Uterus (tissue), 4 donors: ENCODE results near the gene CSNK2A1. TPM values are rescaled to one million over a fixed set of nuclear protein-coding genes. Genes with fewer than 3 reads are reported as not detected.
"Not testable (repeated sequence)": the region's sequence is repeated elsewhere in the genome, so short reads cannot be mapped to it uniquely, and the experiment has no call there.

ENCODE experiments used
- DNase-seq, 2 donors: peaks; one replicate each; pipeline ENCODE4 v3.0.0-alpha.2; 2019 to 2020
- H3K27ac ChIP-seq, 2 donors: fragments of 200-600 bp; sonication (generic); 1 replicate in 1 of 2; 2 replicates in 1 of 2; pipeline ENCODE4 v1.5.1; 2016 to 2018
- H3K27me3 ChIP-seq, 2 donors: fragments of 200-600 bp; sonication (generic); one replicate each; pipeline ENCODE4 v1.5.1; 2018 to 2019; ENCODE audit warnings: control low read depth in 1 of 2
- H3K36me3 ChIP-seq, 2 donors: fragments of 200-600 bp; sonication (generic); one replicate each; pipeline ENCODE4 v1.5.1; 2019; ENCODE audit warnings: control low read depth in 1 of 2
- H3K4me1 ChIP-seq, 2 donors: fragments of 200-600 bp; sonication (generic); one replicate each; pipeline ENCODE4 v1.5.1; 2018 to 2019; ENCODE audit warnings: control low read depth in 1 of 2
- H3K4me3 ChIP-seq, 2 donors: fragments of 200-600 bp; sonication (generic); 1 replicate in 1 of 2; 2 replicates in 1 of 2; pipeline ENCODE4 v1.5.1; 2018 to 2019; ENCODE audit warnings: mild to moderate bottlenecking in 1 of 2
- H3K9me3 ChIP-seq, 2 donors: fragments of 200-600 bp; sonication (generic); one replicate each; pipeline ENCODE4 v1.5.1; 2019; ENCODE audit warnings: control low read depth in 1 of 2
- POLR2A ChIP-seq, 2 donors: fragments of 450-650 bp; IDR thresholded peaks; one replicate each; pipeline ENCODE4 v1.6.1; 2016; ENCODE audit warnings: antibody characterized with exemption in 2 of 2, mild to moderate bottlenecking in 1 of 2, moderate library complexity in 1 of 2
- intact Hi-C: fragments of 100-400 bp; cut with DNase I; formaldehyde crosslinking; loops from one replicate; pipeline ENCODE4 v1.15.1; 2023; ENCODE audit warnings: low total_unique reads
- total RNA-seq, 4 donors: library from RNA; depleted of rRNA in 3 of 4; stranded (reverse); fragments of >200 nt in 3 of 4; gene quantifications; one replicate each; pipeline versions ENCODE4 v1.1.0 to v1.2.4, GENCODE V29; 2014 to 2023
- TF ChIP-seq, protein P1 (sequence below), 4 experiments: fragments of 200-600 bp in 2 of 4; fragments of 450-650 bp in 2 of 4; sonication (generic) in 2 of 4; IDR thresholded peaks; one replicate each; pipeline ENCODE4 v1.5.1; 2016 to 2019; ENCODE audit warnings: antibody characterized with exemption in 4 of 4, mild to moderate bottlenecking in 2 of 4, moderate library complexity in 1 of 4
- donor health status: DM: yes; HTN: yes; CAD: no.

CSNK2A1 gene
- total RNA-seq, 4 donors from 2014 or later: 48.2 to 207 (median 85.8) TPM

GRCh38 chr20:584971-585301 is 41.3 kb upstream of the CSNK2A1 start:
- H3K27me3 ChIP-seq: peaks cover 0 to 4% of the 10 kb centered on the region in 2 donors
- no peaks in the 10 kb centered on the region for H3K9me3 ChIP-seq
- H3K36me3 ChIP-seq: no peaks in the 10 kb centered on the region
- no peak for TF ChIP-seq POLR2A (IDR thresholded peaks at IDR 0.05)
- TF ChIP-seq, protein P1, sequence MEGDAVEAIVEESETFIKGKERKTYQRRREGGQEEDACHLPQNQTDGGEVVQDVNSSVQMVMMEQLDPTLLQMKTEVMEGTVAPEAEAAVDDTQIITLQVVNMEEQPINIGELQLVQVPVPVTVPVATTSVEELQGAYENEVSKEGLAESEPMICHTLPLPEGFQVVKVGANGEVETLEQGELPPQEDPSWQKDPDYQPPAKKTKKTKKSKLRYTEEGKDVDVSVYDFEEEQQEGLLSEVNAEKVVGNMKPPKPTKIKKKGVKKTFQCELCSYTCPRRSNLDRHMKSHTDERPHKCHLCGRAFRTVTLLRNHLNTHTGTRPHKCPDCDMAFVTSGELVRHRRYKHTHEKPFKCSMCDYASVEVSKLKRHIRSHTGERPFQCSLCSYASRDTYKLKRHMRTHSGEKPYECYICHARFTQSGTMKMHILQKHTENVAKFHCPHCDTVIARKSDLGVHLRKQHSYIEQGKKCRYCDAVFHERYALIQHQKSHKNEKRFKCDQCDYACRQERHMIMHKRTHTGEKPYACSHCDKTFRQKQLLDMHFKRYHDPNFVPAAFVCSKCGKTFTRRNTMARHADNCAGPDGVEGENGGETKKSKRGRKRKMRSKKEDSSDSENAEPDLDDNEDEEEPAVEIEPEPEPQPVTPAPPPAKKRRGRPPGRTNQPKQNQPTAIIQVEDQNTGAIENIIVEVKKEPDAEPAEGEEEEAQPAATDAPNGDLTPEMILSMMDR (IDR thresholded peaks at IDR 0.05): no peak
- H3K4me3 ChIP-seq: no peak overlapping the region
- intact Hi-C loops: no loop called here
- no peaks in the 10 kb centered on the region for H3K4me1 ChIP-seq
- no peak overlapping the region for H3K27ac ChIP-seq
- no peak for DNase-seq

- H3K27me3 ChIP-seq: peaks cover 0 to 4% of the 10 kb centered on the region in 2 donors
- intact Hi-C loops: no loop called here
- H3K4me3 ChIP-seq: no peak overlapping the region
- DNase-seq: no peak
- H3K27ac ChIP-seq: no peak overlapping the region
- no peaks in the 10 kb centered on the region for H3K9me3 ChIP-seq
- TF ChIP-seq, protein P1 (IDR thresholded peaks at IDR 0.05): no peak
- TF ChIP-seq POLR2A (IDR thresholded peaks at IDR 0.05): no peak
- no peaks in the 10 kb centered on the region for H3K4me1 ChIP-seq
- H3K36me3 ChIP-seq: no peaks in the 10 kb centered on the region
Measured at GRCh38 chr20:584161-584970, 40.8 kb upstream of the CSNK2A1 start.

- DNase-seq: no peak
- Histone ChIP-seq H3K36me3 (no peaks in the 10 kb centered on the region), H3K4me1 (no peaks in the 10 kb centered on the region), H3K27ac (no peak overlapping the region), H3K4me3 (no peak overlapping the region), H3K27me3 (peaks cover 0 to 4% of the 10 kb centered on the region in 2 donors), H3K9me3 (no peaks in the 10 kb centered on the region)
- intact Hi-C loops: no loop called here
- TF ChIP-seq, protein P1 (IDR thresholded peaks at IDR 0.05): no peak
- no peak for TF ChIP-seq POLR2A (IDR thresholded peaks at IDR 0.05)
Measured at GRCh38 chr20:582204-582603, 38.6 kb upstream of the CSNK2A1 start.

- H3K4me1 ChIP-seq, H3K27ac ChIP-seq, H3K9me3 ChIP-seq, H3K36me3 ChIP-seq, H3K4me3 ChIP-seq, DNase-seq, H3K27me3 ChIP-seq, intact Hi-C loops: not testable (repeated sequence)
Measured at GRCh38 chr20:578940-579690, 35.5 kb upstream of the CSNK2A1 start.

DNA sequence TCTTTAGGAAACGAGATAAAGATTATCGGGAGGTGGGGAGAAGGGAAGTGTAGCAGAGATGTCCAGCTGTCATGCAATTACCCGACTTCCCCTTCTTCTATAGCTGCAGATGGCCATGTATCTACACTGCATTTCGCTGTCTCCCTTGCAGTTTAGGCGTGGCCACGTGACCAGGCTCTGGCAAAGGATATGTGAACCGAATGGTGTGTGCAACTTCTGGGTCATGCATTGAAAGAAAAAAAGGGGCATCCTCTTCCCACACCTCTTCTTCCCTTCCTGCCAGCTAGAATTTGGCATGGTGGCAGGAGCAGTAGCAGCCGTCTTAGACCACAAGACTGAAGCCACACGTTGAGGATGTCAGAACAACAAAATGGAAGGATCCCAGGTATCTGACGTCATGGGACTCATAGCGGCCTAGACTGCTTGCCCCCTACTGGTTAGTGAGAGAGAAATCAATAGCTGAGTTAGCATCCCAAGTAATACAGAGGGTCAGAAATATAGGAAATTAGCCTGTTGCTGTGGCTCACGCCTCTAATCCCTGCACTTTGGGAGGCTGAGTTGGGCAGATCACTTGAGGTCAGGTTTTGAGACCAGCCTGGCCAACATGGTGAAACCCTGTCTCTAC is 33.7 kb upstream of the CSNK2A1 start:
- no peak for DNase-seq
- peaks cover 0 to 4% of the 10 kb centered on the region in 2 donors for H3K27me3 ChIP-seq
- TF ChIP-seq, protein P1 (IDR thresholded peaks at IDR 0.05): no peak
- no peak for TF ChIP-seq POLR2A (IDR thresholded peaks at IDR 0.05)

More for the DNA sequence above, 33.7 kb upstream of the CSNK2A1 start:
- Histone ChIP-seq H3K27ac (no peak overlapping the region), H3K9me3 (no peaks in the 10 kb centered on the region), H3K4me1 (no peaks in the 10 kb centered on the region), H3K36me3 (no peaks in the 10 kb centered on the region), H3K4me3 (no peak overlapping the region)
- intact Hi-C loops: no loop called here
